Measurements from ENCODE around the gene UBE2O. TPM values are rescaled to one million over a fixed set of nuclear protein-coding genes. Genes with fewer than 3 reads are reported as not detected.

Gene UBE2O
- total and polyA plus RNA-seq, 2 donors (not counting 1 experiment from before 2014, with no cell fraction given) = 11.5 to 12.4 TPM

- DNase-seq (ENCODE audit: low read depth in 2 of 2) = no peak
- Histone ChIP-seq H3K79me2 (ENCODE audit: control insufficient read depth, insufficient read depth, low read length) (no peaks in the 10 kb centered on the region), H3K9me3 (ENCODE audit: control insufficient read depth, insufficient read depth, low read depth, low read length) (no peaks in the 10 kb centered on the region)
These were observed 14.4 kb upstream of the UBE2O start, which contains the start of gene AANAT for GRCh38 chr17:76467366-76467765. Gene AANAT (plus strand): TSS chr17:76467603. CDS start chr17:76468747, 1,144 bp downstream.

GRCh38 chr17:76466775-76467130 is 13.8 kb upstream of the UBE2O start:
- no peaks in the 10 kb centered on the region for H3K9me3 ChIP-seq (ENCODE audit: control insufficient read depth, insufficient read depth, low read depth, low read length)
- H3K4me2 ChIP-seq (ENCODE audit: extremely low read depth, insufficient read depth, low read length) = no peak overlapping the region
- no peak for DNase-seq (ENCODE audit: low read depth in 2 of 2)
- no peak overlapping the region for H2AFZ ChIP-seq (ENCODE audit: low read length)
- H3K9ac ChIP-seq (ENCODE audit: insufficient read depth, low read length) = no peak overlapping the region
- no peak overlapping the region for H3K27ac ChIP-seq (ENCODE audit: insufficient read depth, low read length)
- H3K27me3 ChIP-seq (ENCODE audit: control insufficient read depth, insufficient read depth, low read length) = no peaks in the 10 kb centered on the region
- H3K4me3 ChIP-seq (replicated peaks in 1 of 4; ENCODE audit: control extremely low read depth in 1 of 4, insufficient read depth in 1 of 4, low read depth in 3 of 4, low read length in 4 of 4) = no peak overlapping the region
- no peaks in the 10 kb centered on the region for H3K4me1 ChIP-seq (ENCODE audit: control insufficient read depth, extremely low read depth, insufficient read depth, low read length)
- no peaks in the 10 kb centered on the region for H3K79me2 ChIP-seq (ENCODE audit: control insufficient read depth, insufficient read depth, low read length)
- no peaks in the 10 kb centered on the region for H3K36me3 ChIP-seq (ENCODE audit: control insufficient read depth, insufficient read depth, low read length)
- no peaks in the 10 kb centered on the region for H4K20me1 ChIP-seq (ENCODE audit: control insufficient read depth, extremely low read depth, insufficient read depth, low read length)
- TF ChIP-seq CTCF (conservative IDR thresholded peaks at IDR 0.05 in 1 of 2, IDR thresholded peaks at IDR 0.05 in 1 of 2; ENCODE audit: low read depth in 1 of 2, low read length in 2 of 2) (no peak), EZH2 (IDR thresholded peaks at IDR 0.05; ENCODE audit: low read length, missing control alignments) (no peak)

More at GRCh38 chr17:76467366-76467765, 14.4 kb upstream of the UBE2O start, which contains the start of gene AANAT:
- H3K4me2 ChIP-seq (ENCODE audit: extremely low read depth, insufficient read depth, low read length) = no peak within 1 kb of the TSS
- no peak within 1 kb of the TSS for H2AFZ ChIP-seq (ENCODE audit: low read length)
- H3K27ac ChIP-seq (ENCODE audit: insufficient read depth, low read length) = no peak within 1 kb of the TSS
- H3K36me3 ChIP-seq (ENCODE audit: control insufficient read depth, insufficient read depth, low read length) = no peaks in the 10 kb centered on the region
- no peak for TF ChIP-seq EZH2 (IDR thresholded peaks at IDR 0.05; ENCODE audit: low read length, missing control alignments)
- TF ChIP-seq CTCF (conservative IDR thresholded peaks at IDR 0.05 in 1 of 2, IDR thresholded peaks at IDR 0.05 in 1 of 2; ENCODE audit: low read depth in 1 of 2, low read length in 2 of 2) = no peak
- H4K20me1 ChIP-seq (ENCODE audit: control insufficient read depth, extremely low read depth, insufficient read depth, low read length) = no peaks in the 10 kb centered on the region
- no peak within 1 kb of the TSS for H3K4me3 ChIP-seq (replicated peaks in 1 of 4; ENCODE audit: control extremely low read depth in 1 of 4, insufficient read depth in 1 of 4, low read depth in 3 of 4, low read length in 4 of 4)
- H3K9ac ChIP-seq (ENCODE audit: insufficient read depth, low read length) = no peak within 1 kb of the TSS
- no peaks in the 10 kb centered on the region for H3K4me1 ChIP-seq (ENCODE audit: control insufficient read depth, extremely low read depth, insufficient read depth, low read length)
- no peaks in the 10 kb centered on the region for H3K27me3 ChIP-seq (ENCODE audit: control insufficient read depth, insufficient read depth, low read length)

- H3K79me2 ChIP-seq (ENCODE audit: control insufficient read depth, insufficient read depth, low read length) = no peaks in the 10 kb centered on the region
- TF ChIP-seq CTCF (conservative IDR thresholded peaks at IDR 0.05 in 1 of 2, IDR thresholded peaks at IDR 0.05 in 1 of 2; ENCODE audit: low read depth in 1 of 2, low read length in 2 of 2) (no peak), EZH2 (IDR thresholded peaks at IDR 0.05; ENCODE audit: low read length, missing control alignments) (no peak)
- H3K27ac ChIP-seq (ENCODE audit: insufficient read depth, low read length) = no peak overlapping the region
- H3K4me3 ChIP-seq (replicated peaks in 1 of 4; ENCODE audit: control extremely low read depth in 1 of 4, insufficient read depth in 1 of 4, low read depth in 3 of 4, low read length in 4 of 4) = no peak overlapping the region
- no peaks in the 10 kb centered on the region for H3K9me3 ChIP-seq (ENCODE audit: control insufficient read depth, insufficient read depth, low read depth, low read length)
- no peaks in the 10 kb centered on the region for H3K4me1 ChIP-seq (ENCODE audit: control insufficient read depth, extremely low read depth, insufficient read depth, low read length)
- DNase-seq (ENCODE audit: low read depth in 2 of 2) = no peak
- H3K4me2 ChIP-seq (ENCODE audit: extremely low read depth, insufficient read depth, low read length) = no peak overlapping the region
- no peaks in the 10 kb centered on the region for H3K27me3 ChIP-seq (ENCODE audit: control insufficient read depth, insufficient read depth, low read length)
- H3K36me3 ChIP-seq (ENCODE audit: control insufficient read depth, insufficient read depth, low read length) = no peaks in the 10 kb centered on the region
- no peak overlapping the region for H3K9ac ChIP-seq (ENCODE audit: insufficient read depth, low read length)
- H2AFZ ChIP-seq (ENCODE audit: low read length) = no peak overlapping the region
- no peaks in the 10 kb centered on the region for H4K20me1 ChIP-seq (ENCODE audit: control insufficient read depth, extremely low read depth, insufficient read depth, low read length)
These were observed 9.8 kb upstream of the UBE2O start for GRCh38 chr17:76462556-76463290.

Measured in fibroblast of lung (primary cell).